ENCODE data around the gene GRIP2. TPM values are rescaled to one million over a fixed set of nuclear protein-coding genes. Genes with fewer than 3 reads are reported as not detected.

Gene GRIP2
- polyA plus RNA-seq, 3 donors: not detected

DNA sequence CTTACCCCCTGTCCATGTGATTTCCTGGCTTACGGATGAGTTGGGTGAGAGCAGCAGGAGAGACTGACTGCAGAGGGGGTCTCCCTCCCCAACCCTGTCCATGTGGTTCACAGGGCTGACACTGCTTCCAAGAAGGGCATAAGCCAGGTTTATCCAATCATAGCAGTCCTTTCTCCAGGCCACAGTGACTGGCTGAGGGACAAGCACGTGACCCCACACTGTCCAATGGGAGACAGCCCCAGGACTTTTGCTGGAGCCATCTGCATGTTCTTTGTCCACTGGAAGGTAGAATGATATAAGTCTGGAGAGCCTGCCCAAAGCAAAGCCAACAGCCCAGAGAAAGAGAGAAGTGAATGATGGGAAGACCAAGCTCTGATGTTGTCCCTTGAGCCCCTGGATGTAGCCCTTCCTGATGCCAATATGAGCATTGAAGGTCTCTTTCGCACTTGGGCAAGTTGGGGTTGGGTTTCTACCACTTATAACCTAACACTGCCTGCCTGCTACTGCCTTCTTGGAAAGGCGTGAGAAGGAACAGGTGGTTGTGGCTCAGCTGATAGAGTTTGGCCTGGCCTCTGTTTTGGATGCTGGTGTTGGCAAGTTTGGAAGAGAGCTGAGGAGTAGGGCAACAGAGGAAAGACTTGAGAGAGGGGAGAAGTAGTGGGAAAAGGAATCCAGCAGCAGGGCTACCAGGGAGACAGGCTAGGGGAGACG is 41.3 kb upstream of the GRIP2 start:
- Histone ChIP-seq H3K4me2 (replicated peaks; ENCODE audit: extremely low read depth, low read length, poor library complexity, severe bottlenecking) (no peak overlapping the region), H3K4me1 (ENCODE audit: control insufficient read depth in 1 of 2, insufficient read depth in 2 of 2, low read length in 2 of 2) (no peaks in the 10 kb centered on the region), H3K27me3 (ENCODE audit: control insufficient read depth in 2 of 2, insufficient read depth in 2 of 2, low read length in 2 of 2) (no peaks in the 10 kb centered on the region), H3K36me3 (replicated peaks in 1 of 2; ENCODE audit: control insufficient read depth in 1 of 2, insufficient read depth in 2 of 2, low read length in 2 of 2) (no peaks in the 10 kb centered on the region), H3K4me3 (replicated peaks in 1 of 3; ENCODE audit: low read depth in 2 of 3, low read length in 3 of 3) (no peak overlapping the region), H3K79me2 (ENCODE audit: insufficient read depth, low read length) (no peaks in the 10 kb centered on the region), H4K20me1 (ENCODE audit: insufficient read depth, low read length) (no peaks in the 10 kb centered on the region), H3K9ac (ENCODE audit: insufficient read depth, low read length, poor library complexity, severe bottlenecking) (no peak overlapping the region), H3K27ac (ENCODE audit: low read depth in 1 of 2, low read length in 2 of 2) (no peak overlapping the region), H3K9me3 (replicated peaks in 1 of 2; ENCODE audit: control insufficient read depth in 1 of 2, insufficient read depth in 1 of 2, low read length in 2 of 2) (no peaks in the 10 kb centered on the region), H2AFZ (ENCODE audit: insufficient read depth, low read depth, low read length, poor library complexity, severe bottlenecking) (no peak overlapping the region)
- Mint-ChIP-seq H3K27ac (no peak overlapping the region), H3K4me1 (no peaks in the 10 kb centered on the region), H3K27me3 (ENCODE audit: low read depth in 3 of 3) (peaks cover 2 to 16% (median 14%) of the 10 kb centered on the region in 3 donors), H3K9me3 (no peaks in the 10 kb centered on the region), H3K36me3 (no peaks in the 10 kb centered on the region), H3K4me3 (no peak overlapping the region)
- intact Hi-C loops (cut with micrococcal nuclease): no loop called here
- DNase-seq: no peak
- WGBS (ENCODE audit: insufficient coverage): 62% methylated on average over 2 of the region's 5 CpGs
- TF ChIP-seq, protein P1, sequence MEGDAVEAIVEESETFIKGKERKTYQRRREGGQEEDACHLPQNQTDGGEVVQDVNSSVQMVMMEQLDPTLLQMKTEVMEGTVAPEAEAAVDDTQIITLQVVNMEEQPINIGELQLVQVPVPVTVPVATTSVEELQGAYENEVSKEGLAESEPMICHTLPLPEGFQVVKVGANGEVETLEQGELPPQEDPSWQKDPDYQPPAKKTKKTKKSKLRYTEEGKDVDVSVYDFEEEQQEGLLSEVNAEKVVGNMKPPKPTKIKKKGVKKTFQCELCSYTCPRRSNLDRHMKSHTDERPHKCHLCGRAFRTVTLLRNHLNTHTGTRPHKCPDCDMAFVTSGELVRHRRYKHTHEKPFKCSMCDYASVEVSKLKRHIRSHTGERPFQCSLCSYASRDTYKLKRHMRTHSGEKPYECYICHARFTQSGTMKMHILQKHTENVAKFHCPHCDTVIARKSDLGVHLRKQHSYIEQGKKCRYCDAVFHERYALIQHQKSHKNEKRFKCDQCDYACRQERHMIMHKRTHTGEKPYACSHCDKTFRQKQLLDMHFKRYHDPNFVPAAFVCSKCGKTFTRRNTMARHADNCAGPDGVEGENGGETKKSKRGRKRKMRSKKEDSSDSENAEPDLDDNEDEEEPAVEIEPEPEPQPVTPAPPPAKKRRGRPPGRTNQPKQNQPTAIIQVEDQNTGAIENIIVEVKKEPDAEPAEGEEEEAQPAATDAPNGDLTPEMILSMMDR (IDR thresholded peaks at IDR 0.05): no peak

DNA sequence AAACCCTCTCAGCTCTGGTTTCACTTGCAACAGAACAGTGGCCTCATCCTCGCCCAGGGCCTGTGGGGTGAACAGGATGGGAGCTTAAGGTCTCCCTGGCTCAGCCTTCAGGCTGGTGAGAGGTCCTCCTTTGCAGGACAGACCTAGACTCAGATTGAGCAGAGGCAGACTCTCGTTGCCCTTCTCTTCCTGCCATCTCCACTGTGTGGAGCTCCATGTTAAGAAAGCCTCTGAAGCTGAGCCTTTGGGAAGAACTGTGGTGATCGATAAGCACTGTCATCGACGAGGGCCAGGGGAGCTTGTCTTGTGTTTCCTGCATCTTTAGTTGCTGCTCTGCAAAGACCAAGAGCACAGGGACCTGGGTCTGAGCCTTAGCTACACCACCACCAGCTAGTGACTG is 37.8 kb upstream of the GRIP2 start:
- Mint-ChIP-seq H3K4me3 (no peak overlapping the region), H3K36me3 (no peaks in the 10 kb centered on the region), H3K9me3 (no peaks in the 10 kb centered on the region), H3K27ac (no peak overlapping the region), H3K4me1 (no peaks in the 10 kb centered on the region), H3K27me3 (ENCODE audit: low read depth in 3 of 3) (peaks cover 0 to 6% (median 4%) of the 10 kb centered on the region in 3 donors)
- H3K9me3 ChIP-seq (replicated peaks in 1 of 2; ENCODE audit: control insufficient read depth in 1 of 2, insufficient read depth in 1 of 2, low read length in 2 of 2): no peaks in the 10 kb centered on the region
- intact Hi-C loops (cut with micrococcal nuclease): no loop called here
- H3K79me2 ChIP-seq (ENCODE audit: insufficient read depth, low read length): no peaks in the 10 kb centered on the region
- H3K4me3 ChIP-seq (replicated peaks in 1 of 3; ENCODE audit: low read depth in 2 of 3, low read length in 3 of 3): no peak overlapping the region
- no peaks in the 10 kb centered on the region for H4K20me1 ChIP-seq (ENCODE audit: insufficient read depth, low read length)
- no peak overlapping the region for H3K9ac ChIP-seq (ENCODE audit: insufficient read depth, low read length, poor library complexity, severe bottlenecking)
- no peak overlapping the region for H3K27ac ChIP-seq (ENCODE audit: low read depth in 1 of 2, low read length in 2 of 2)
- H3K36me3 ChIP-seq (replicated peaks in 1 of 2; ENCODE audit: control insufficient read depth in 1 of 2, insufficient read depth in 2 of 2, low read length in 2 of 2): no peaks in the 10 kb centered on the region
- H3K4me2 ChIP-seq (replicated peaks; ENCODE audit: extremely low read depth, low read length, poor library complexity, severe bottlenecking): no peak overlapping the region
- DNase-seq: no peak
- H2AFZ ChIP-seq (ENCODE audit: insufficient read depth, low read depth, low read length, poor library complexity, severe bottlenecking): no peak overlapping the region
- no peaks in the 10 kb centered on the region for H3K27me3 ChIP-seq (ENCODE audit: control insufficient read depth in 2 of 2, insufficient read depth in 2 of 2, low read length in 2 of 2)
- WGBS (ENCODE audit: insufficient coverage): 63% methylated on average over 4 of the region's 5 CpGs
- no peaks in the 10 kb centered on the region for H3K4me1 ChIP-seq (ENCODE audit: control insufficient read depth in 1 of 2, insufficient read depth in 2 of 2, low read length in 2 of 2)
- TF ChIP-seq, protein P1 (IDR thresholded peaks at IDR 0.05): no peak

Data from CD14-positive monocyte (primary cell).